Epithelial cell of esophagus (primary cell): ENCODE measurements around the gene PTPRT.

ENCODE experiments used
- DNase-seq: peaks from one replicate; pipeline ENCODE4 v3.0.0; 2010; ENCODE audit warnings: low read depth
- H3K4me3 ChIP-seq: 2 replicates; pipeline ENCODE4 v1.5.1; 2011; ENCODE audit warnings: mild to moderate bottlenecking, low read length, control low read depth
- TF ChIP-seq, protein P1 (sequence below): IDR thresholded peaks from 2 replicates; pipeline ENCODE4 v1.5.1; 2011; ENCODE audit warnings: low read depth, mild to moderate bottlenecking, low read length, control low read depth, inconsistent platforms; ENCODE audit not compliant: insufficient read depth; ENCODE audit errors: missing control alignments

The PTPRT gene

DNA sequence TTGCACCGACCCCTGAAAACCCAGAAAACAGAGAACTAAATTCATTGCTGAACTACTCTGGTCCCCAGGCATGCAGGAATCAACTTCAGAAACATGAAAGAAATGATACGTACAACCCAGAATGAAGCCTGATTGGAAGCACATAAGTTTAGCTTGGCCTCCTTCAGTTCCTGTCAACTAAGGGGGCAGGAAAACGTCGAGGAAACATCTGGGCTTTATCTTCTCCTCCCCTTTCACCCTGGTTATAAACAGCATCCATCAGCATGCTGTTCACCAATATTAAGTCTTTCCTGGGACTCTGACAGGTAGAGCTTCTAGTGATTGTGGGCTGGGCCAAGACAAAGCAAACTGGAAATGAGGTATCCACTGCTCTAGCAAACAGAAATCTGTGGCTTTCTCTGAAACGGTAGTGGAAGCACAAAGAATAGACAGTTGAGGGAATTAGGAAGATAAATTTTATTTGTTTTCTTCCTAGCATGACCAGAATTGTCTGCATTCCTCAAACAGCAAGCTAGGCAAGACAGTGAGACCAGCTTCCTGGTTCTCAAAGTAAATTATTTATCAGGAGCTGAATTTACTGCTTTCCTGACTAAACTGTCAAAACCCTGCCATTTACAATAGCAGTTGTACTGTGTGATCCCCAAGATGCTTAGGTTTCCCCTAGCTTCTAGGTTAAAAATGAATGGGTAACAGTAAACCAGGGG is 134.4 kb downstream of the PTPRT start:
- TF ChIP-seq, protein P1, sequence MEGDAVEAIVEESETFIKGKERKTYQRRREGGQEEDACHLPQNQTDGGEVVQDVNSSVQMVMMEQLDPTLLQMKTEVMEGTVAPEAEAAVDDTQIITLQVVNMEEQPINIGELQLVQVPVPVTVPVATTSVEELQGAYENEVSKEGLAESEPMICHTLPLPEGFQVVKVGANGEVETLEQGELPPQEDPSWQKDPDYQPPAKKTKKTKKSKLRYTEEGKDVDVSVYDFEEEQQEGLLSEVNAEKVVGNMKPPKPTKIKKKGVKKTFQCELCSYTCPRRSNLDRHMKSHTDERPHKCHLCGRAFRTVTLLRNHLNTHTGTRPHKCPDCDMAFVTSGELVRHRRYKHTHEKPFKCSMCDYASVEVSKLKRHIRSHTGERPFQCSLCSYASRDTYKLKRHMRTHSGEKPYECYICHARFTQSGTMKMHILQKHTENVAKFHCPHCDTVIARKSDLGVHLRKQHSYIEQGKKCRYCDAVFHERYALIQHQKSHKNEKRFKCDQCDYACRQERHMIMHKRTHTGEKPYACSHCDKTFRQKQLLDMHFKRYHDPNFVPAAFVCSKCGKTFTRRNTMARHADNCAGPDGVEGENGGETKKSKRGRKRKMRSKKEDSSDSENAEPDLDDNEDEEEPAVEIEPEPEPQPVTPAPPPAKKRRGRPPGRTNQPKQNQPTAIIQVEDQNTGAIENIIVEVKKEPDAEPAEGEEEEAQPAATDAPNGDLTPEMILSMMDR, result no peak
- DNase-seq, result no peak
- no peak overlapping the region for H3K4me3 ChIP-seq

GRCh38 chr20:43052532-43052931 is 137.2 kb downstream of the PTPRT start:
- no peak overlapping the region for H3K4me3 ChIP-seq
- TF ChIP-seq, protein P1, result no peak
- no peak for DNase-seq

DNA sequence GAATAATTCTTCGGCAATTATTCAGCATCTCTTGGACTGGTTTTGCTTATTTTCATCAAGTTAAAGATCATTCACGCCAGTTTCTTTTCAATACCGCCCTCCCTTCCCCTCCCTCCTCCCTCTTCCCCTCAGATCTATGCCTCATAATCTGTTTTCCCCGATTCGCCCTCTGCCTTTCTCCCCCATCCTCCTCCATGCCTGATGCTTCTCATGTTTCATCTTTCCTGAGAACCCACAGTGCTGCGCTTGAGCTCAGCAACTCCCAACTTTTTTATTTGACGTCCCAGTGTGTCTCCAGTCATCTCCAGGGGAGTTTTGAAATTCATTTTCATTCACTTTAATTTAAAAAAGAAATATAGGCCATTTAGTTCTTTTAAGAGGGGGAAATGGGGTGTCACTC is 142.7 kb downstream of the PTPRT start:
- TF ChIP-seq, protein P1, result no peak
- DNase-seq, result no peak
- H3K4me3 ChIP-seq, result no peak overlapping the region

GRCh38 chr20:43043887-43044286 is 145.8 kb downstream of the PTPRT start:
- TF ChIP-seq, protein P1, result no peak
- DNase-seq, result no peak
- no peak overlapping the region for H3K4me3 ChIP-seq

DNA sequence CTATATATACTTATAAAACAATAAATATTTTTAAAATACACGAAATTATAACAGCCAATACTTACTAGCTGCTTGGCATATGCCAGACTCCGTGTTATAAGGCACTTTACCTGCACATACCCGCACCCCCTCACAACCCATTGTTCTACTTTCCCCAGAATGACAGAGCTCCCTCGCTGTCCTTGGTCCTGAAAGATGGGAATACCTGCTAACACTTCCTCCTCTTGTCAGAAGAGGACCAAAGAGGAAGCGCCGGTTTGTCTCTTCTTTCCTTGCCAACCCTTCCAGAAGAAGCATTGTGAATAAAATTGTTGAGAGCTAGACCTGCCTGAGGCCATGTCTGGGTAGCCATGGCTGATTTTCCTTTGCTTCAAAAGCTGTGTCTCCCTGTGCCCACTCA is 149.3 kb downstream of the PTPRT start:
- no peak overlapping the region for H3K4me3 ChIP-seq
- DNase-seq, result no peak
- TF ChIP-seq, protein P1, result no peak

DNA sequence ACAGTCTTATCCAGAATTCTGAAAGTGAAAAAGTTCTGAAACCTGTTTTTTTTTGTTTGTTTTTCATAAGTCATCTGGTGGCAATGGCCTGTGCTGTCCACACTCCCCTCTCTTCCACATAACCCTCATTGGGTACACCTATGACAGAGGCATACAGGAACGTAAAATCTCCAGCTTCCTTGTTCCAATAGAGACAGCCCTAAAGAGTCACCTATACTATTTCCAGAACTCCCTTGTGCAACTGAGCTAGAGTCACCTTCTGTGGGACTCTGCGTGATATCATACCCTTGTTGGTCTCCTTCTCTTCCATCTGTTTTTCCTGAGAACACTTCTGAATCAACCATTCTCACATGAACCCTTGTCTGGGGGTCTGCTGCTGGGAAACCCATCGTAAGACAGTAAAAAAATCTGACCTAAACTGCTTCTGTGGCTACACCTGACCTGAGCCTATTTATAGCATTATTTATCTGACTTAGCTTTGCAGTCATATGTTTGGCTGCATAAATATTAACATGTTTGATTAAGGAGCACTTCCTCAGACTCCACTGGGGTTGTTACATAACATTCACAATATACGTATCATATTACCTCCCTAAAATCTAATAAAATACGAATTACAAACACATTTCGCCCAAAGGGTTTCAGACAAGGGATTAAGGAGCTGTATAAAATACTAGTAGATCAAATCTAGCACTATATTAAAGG is 151.9 kb downstream of the PTPRT start:
- DNase-seq, result no peak
- H3K4me3 ChIP-seq, result no peak overlapping the region
- TF ChIP-seq, protein P1, result no peak
